AG10803 (cell line): ENCODE data around the gene CDK3.

Experiments used
- DNase-seq: peaks from one replicate; pipeline ENCODE4 v3.0.0; 2010; ENCODE audit warnings: low read depth
- H3K4me3 ChIP-seq: 2 replicates; pipeline ENCODE4 v1.5.1; 2011; ENCODE audit warnings: mild to moderate bottlenecking, low read length, control low read depth
- CTCF ChIP-seq: conservative IDR thresholded peaks from 2 replicates; pipeline ENCODE4 v1.5.1; 2011; ENCODE audit warnings: mild to moderate bottlenecking, low read length, control low read depth, inconsistent platforms

CDK3 gene

GRCh38 chr17:76046064-76046463 is 45.4 kb downstream of the CDK3 start:
- no peak for DNase-seq
- no peak overlapping the region for H3K4me3 ChIP-seq
- no peak for TF ChIP-seq CTCF

DNA sequence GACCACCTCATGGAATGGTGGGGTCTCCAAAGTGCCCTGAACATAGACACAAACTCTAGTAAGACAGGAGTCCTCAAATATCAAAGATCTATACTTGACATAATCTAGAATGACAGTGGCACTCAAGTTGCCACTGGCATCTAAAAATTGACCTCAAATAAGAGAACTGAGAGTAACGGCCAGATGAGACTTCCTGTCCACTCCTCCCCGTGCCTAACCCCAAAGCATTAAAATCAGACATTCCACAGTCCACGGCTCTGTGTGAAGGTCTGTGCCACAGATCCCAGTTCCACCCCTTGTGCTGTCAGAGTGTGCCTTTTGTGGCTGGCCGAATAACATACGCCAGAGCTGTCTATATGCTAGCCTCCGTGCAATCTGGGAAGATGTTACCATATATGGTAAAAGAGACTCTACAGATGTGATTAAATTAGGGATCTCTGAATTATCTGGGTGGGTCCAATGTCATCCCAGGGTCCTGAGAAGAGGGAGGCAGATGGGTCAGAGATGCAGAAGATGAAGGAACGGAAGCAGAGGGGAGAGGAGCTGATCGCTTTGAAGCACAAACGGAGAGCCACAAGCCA is 47.5 kb downstream of the CDK3 start:
- no peak for DNase-seq
- no peak for TF ChIP-seq CTCF
- H3K4me3 ChIP-seq, result no peak overlapping the region

- TF ChIP-seq CTCF, result no peak
- no peak for DNase-seq
- H3K4me3 ChIP-seq, result no peak overlapping the region
Measured at GRCh38 chr17:76048711-76049110, 48.1 kb downstream of the CDK3 start.

DNA sequence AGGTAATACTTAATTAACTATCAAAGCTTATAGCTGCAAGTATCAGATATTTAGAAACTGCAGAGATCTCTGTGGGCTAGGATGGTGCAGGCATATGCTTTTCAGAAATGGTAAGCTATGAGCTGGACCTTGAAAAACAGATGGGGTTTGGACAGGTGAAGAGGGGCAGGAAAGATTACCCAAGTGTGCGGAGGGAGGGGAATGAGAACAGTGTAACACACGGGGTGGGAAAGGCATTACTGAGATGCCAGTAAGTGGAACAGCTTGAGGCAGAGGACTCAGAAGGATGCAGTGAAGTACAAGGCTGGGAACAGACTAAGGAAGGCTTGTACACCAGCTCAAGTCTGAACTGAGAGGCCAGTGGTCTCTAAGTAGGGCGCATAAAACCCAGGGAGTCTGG is 48.6 kb downstream of the CDK3 start:
- TF ChIP-seq CTCF, result no peak

GRCh38 chr17:76049836-76050537 is 49.3 kb downstream of the CDK3 start:
- DNase-seq, result no peak
- H3K4me3 ChIP-seq, result no peak overlapping the region
- TF ChIP-seq CTCF, result no peak

More for the DNA sequence above, 48.6 kb downstream of the CDK3 start:
- no peak for DNase-seq
- no peak overlapping the region for H3K4me3 ChIP-seq

GRCh38 chr17:76050538-76051467 is 50.1 kb downstream of the CDK3 start:
- no peak overlapping the region for H3K4me3 ChIP-seq
- no peak for DNase-seq
- TF ChIP-seq CTCF, result no peak
